Tibial artery (tissue), 4 donors: ENCODE results near the gene RASGRF1.

Experiments used
- DNase-seq, 2 donors: peaks; one replicate each; pipeline ENCODE4 v3.0.0-alpha.2; 2019
- H3K27ac ChIP-seq, 2 donors: fragments of 200-600 bp; sonication (generic) in 1 of 2; 1 replicate in 1 of 2; 2 replicates in 1 of 2; pipeline ENCODE4 v1.5.1; 2018 to 2019; ENCODE audit warnings: mild to moderate bottlenecking in 1 of 2
- H3K27me3 ChIP-seq, 2 donors: fragments of 200-600 bp; sonication (generic) in 1 of 2; one replicate each; pipeline versions ENCODE4 v1.5.1 to v1.6.0; 2016 to 2019
- H3K36me3 ChIP-seq, 3 donors: fragments of 200-600 bp; sonication (generic) in 2 of 3; one replicate each; pipeline ENCODE4 v1.5.1; 2016 to 2019; ENCODE audit warnings: mild to moderate bottlenecking in 2 of 3
- H3K4me1 ChIP-seq, 4 donors: fragments of 200-600 bp; sonication (generic) in 2 of 4; 1 replicate in 3 of 4; 2 replicates in 1 of 4; pipeline ENCODE4 v1.5.1; 2016 to 2019
- H3K4me3 ChIP-seq, 2 donors: fragments of 200-600 bp; sonication (generic) in 1 of 2; 1 replicate in 1 of 2; 2 replicates in 1 of 2; pipeline ENCODE4 v1.5.1; 2018 to 2019; ENCODE audit warnings: mild to moderate bottlenecking in 2 of 2
- H3K9me3 ChIP-seq, 3 donors: fragments of 200-600 bp; sonication (generic) in 1 of 3; one replicate each; pipeline ENCODE4 v1.5.1; 2016 to 2019
- intact Hi-C: fragments of 100-400 bp; cut with DNase I; formaldehyde crosslinking; loops from one replicate; pipeline ENCODE4 v1.15.0; 2023; ENCODE audit warnings: low total_unique reads
- TF ChIP-seq, protein P1 (sequence below), 2 experiments: fragments of 200-600 bp in 1 of 2; fragments of 450-650 bp in 1 of 2; IDR thresholded peaks; one replicate each; pipeline ENCODE4 v1.5.1; 2017 to 2019; ENCODE audit warnings: antibody characterized with exemption in 2 of 2, mild to moderate bottlenecking in 1 of 2, moderate library complexity in 1 of 2

The RASGRF1 gene

DNA sequence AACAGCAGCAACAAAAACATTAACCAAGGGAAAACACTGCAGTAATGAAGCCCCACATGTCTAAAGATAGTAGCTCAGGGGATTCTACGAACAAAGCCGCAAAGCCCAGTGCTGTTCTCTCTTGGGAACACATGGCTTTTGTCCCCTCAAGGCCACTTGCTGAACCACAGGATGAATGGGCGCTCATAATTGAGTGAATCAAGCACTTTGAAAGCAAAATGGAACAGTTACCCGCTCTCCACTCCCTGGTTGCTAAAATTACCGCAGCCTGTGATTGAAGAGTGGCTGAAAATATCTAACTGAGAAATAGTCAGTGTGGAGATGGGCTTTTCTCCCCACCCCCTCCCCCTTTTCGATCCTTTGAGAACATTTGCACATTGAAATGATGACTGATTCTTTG, 39.6 kb downstream of the RASGRF1 start:
- Histone ChIP-seq H3K4me3 (no peak overlapping the region), H3K9me3 (no peaks in the 10 kb centered on the region), H3K36me3 (no peaks in the 10 kb centered on the region), H3K27ac (no peak overlapping the region), H3K4me1 (no peaks in the 10 kb centered on the region), H3K27me3 (peaks cover 0 to 4% of the 10 kb centered on the region in 2 donors)
- TF ChIP-seq, protein P1, sequence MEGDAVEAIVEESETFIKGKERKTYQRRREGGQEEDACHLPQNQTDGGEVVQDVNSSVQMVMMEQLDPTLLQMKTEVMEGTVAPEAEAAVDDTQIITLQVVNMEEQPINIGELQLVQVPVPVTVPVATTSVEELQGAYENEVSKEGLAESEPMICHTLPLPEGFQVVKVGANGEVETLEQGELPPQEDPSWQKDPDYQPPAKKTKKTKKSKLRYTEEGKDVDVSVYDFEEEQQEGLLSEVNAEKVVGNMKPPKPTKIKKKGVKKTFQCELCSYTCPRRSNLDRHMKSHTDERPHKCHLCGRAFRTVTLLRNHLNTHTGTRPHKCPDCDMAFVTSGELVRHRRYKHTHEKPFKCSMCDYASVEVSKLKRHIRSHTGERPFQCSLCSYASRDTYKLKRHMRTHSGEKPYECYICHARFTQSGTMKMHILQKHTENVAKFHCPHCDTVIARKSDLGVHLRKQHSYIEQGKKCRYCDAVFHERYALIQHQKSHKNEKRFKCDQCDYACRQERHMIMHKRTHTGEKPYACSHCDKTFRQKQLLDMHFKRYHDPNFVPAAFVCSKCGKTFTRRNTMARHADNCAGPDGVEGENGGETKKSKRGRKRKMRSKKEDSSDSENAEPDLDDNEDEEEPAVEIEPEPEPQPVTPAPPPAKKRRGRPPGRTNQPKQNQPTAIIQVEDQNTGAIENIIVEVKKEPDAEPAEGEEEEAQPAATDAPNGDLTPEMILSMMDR (IDR thresholded peaks at IDR 0.05): no peak
- intact Hi-C loops: no loop called here
- no peak for DNase-seq

DNA sequence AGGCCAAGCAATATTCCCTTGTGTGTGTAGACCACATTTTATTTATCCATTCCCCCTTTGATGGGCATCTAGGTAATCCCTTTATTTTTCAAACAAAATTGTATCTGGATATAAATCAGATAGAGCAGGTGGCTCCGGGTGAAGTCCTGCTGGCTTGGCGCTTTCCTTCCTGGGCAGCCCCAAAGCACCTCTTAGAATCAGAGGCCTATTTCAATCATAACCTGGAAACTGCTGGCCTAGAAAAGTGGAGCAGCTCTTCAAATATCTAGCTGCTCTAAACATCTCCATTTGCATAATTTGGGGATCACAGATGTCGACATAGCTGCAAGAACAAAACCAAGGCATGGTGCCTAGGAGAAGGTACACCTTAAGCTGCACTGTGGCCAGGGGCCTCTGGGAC, 40.2 kb downstream of the RASGRF1 start:
- intact Hi-C loops: no loop called here
- TF ChIP-seq, protein P1 (IDR thresholded peaks at IDR 0.05): no peak
- H3K4me1 ChIP-seq: no peaks in the 10 kb centered on the region
- no peak overlapping the region for H3K4me3 ChIP-seq
- no peaks in the 10 kb centered on the region for H3K9me3 ChIP-seq
- no peaks in the 10 kb centered on the region for H3K36me3 ChIP-seq
- H3K27ac ChIP-seq: no peak overlapping the region
- no peak for DNase-seq
- peaks cover 0 to 4% of the 10 kb centered on the region in 2 donors for H3K27me3 ChIP-seq

DNA sequence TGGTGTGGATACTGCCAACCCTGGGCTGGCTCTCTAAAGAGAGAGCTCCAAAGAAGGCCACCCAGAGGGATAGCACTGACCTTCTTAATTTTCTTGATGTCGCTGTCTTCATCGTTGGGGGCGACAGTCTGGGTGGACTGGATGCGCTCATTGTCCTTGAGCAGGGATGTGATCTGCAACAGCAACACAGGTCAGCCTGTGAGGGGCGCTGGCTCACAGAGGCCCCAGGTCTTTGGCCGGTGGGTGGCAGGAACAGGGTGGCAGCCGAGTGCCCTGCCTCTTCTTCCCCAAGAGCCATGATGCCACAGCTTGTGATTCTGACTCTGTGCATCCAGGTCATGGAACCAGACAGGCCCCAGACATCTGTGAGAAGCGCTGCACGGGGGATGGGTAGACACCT, 41.2 kb downstream of the RASGRF1 start:
- no peak for DNase-seq
- intact Hi-C loops: no loop called here

DNA sequence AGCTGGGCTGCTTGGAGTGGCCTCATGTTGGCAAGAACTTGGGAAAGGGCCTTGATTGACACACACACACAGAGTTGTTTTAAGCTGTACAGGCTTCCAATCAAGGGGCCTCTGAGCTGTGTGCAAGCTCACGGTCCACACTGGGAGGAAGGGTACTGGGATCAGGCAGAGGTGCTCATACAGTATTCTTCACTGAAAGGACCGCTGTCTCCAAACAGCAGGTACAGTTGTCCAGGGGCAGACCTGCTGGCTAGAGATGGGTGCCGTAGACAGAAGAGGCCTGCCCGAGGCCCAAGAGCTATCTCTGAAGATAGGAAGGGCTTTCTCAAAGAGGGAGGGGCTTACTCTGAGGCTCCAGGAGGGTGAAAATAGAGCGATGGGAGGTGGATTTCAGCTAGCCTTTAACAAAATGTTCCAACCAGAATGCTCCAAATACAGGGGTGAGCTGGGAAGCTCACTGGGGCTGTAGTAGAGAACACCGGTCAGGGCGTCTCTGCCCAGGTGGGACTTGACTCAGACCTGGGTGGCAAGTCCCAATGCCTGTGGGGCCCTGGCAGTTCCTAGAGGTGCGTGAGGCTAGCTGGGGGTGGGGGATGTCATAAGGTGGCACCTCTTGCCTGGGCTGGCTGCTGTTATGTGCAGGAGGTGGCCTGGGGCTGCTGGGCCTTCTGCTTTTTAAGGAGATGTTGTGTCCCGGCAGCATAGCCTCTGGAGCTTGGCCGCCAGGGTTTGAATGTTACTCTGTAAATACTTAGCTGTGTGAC, 42.7 kb downstream of the RASGRF1 start:
- Histone ChIP-seq H3K27ac (no peak overlapping the region), H3K36me3 (no peaks in the 10 kb centered on the region), H3K4me3 (no peak overlapping the region), H3K9me3 (peaks cover 0 to 10% (median 6%) of the 10 kb centered on the region in 3 donors), H3K27me3 (peaks cover 0 to 8% of the 10 kb centered on the region in 2 donors), H3K4me1 (no peaks in the 10 kb centered on the region)
- TF ChIP-seq, protein P1 (IDR thresholded peaks at IDR 0.05): no peak
- intact Hi-C loops: no loop called here
- no peak for DNase-seq

More for the DNA sequence above, 41.2 kb downstream of the RASGRF1 start:
- Histone ChIP-seq H3K27me3 (peaks cover 0 to 4% of the 10 kb centered on the region in 2 donors), H3K9me3 (no peaks in the 10 kb centered on the region), H3K4me1 (no peaks in the 10 kb centered on the region), H3K4me3 (no peak overlapping the region), H3K27ac (no peak overlapping the region), H3K36me3 (no peaks in the 10 kb centered on the region)
- TF ChIP-seq, protein P1 (IDR thresholded peaks at IDR 0.05): no peak

DNA sequence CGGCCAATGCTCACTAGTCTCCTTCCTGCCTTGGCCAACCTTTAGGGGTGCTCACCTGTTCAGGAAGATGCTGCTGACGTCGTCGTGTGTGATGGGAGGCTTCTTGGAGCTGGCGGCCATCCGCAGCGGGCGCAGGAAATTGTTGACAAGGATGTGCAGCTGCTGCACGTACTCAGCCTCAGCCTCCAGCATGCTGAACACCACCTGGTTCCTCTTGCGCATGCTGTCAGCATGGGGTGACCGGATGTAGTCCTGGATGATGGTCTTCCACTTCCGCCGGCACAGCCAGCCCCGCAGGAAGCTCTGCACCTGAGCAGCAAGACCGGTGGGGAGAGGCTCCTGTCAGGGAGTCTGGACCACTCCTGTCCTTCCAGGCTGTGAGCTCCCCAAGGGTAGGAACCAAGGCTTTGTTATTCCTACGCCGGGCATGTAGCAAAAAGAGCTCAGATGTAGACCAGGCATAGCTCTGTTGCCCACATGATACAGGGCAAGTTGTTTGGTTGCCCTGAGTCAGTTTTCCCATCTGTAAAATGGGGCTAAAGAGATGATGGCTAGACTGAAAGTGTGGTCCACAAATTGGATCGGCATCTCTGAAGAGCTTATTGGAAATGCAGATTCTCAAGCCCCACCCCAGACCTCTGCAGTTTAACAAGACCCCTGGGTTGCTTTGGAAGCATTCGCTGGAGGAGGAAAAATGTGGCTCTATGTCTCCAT, 43.7 kb downstream of the RASGRF1 start:
- Histone ChIP-seq H3K9me3 (peaks cover 0 to 14% (median 11%) of the 10 kb centered on the region in 3 donors), H3K27me3 (peaks cover 0 to 14% of the 10 kb centered on the region in 2 donors), H3K4me3 (no peak overlapping the region), H3K36me3 (no peaks in the 10 kb centered on the region), H3K4me1 (no peaks in the 10 kb centered on the region), H3K27ac (no peak overlapping the region)
- no peak for DNase-seq
- intact Hi-C loops: no loop called here
- TF ChIP-seq, protein P1 (IDR thresholded peaks at IDR 0.05): no peak
